PC-9 (cell line): Measurements from ENCODE around the gene PPP2R5C.

Source experiments
- EZH2 ChIP-seq: fragments of 200-600 bp; sonication (generic); IDR thresholded peaks from 2 replicates; pipeline ENCODE4 v1.8.0; 2017; ENCODE audit warnings: antibody characterized with exemption, low read depth
- TF ChIP-seq, protein P1 (sequence below): fragments of 200-600 bp; sonication (generic); conservative IDR thresholded peaks from 2 replicates; pipeline ENCODE4 v1.6.1; 2017; ENCODE audit warnings: mixed run types, antibody characterized with exemption, mild to moderate bottlenecking, moderate library complexity

GRCh38 chr14:101915871-101916815 is 154.6 kb downstream of the PPP2R5C start:
- TF ChIP-seq, protein P1, sequence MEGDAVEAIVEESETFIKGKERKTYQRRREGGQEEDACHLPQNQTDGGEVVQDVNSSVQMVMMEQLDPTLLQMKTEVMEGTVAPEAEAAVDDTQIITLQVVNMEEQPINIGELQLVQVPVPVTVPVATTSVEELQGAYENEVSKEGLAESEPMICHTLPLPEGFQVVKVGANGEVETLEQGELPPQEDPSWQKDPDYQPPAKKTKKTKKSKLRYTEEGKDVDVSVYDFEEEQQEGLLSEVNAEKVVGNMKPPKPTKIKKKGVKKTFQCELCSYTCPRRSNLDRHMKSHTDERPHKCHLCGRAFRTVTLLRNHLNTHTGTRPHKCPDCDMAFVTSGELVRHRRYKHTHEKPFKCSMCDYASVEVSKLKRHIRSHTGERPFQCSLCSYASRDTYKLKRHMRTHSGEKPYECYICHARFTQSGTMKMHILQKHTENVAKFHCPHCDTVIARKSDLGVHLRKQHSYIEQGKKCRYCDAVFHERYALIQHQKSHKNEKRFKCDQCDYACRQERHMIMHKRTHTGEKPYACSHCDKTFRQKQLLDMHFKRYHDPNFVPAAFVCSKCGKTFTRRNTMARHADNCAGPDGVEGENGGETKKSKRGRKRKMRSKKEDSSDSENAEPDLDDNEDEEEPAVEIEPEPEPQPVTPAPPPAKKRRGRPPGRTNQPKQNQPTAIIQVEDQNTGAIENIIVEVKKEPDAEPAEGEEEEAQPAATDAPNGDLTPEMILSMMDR = no peak
- no peak for TF ChIP-seq EZH2
